KOPT-K1 (cell line): ENCODE results near the gene GPS2.
A peak's percentile ranks its signal among the peaks of the same experiment; 100 is the strongest.

Source experiments
- H3K27ac ChIP-seq: fragments of 200-600 bp; sonication (generic); 2 replicates; pipeline ENCODE4 v1.5.1; 2016; ENCODE audit warnings: antibody characterized with exemption, mild to moderate bottlenecking, low read depth, low read length; ENCODE audit not compliant: poor library complexity, severe bottlenecking
- H3K36me3 ChIP-seq: fragments of 200-600 bp; sonication (generic); 2 replicates; pipeline ENCODE4 v1.5.1; 2017; ENCODE audit warnings: antibody characterized with exemption, mild to moderate bottlenecking, low read length, moderate library complexity; ENCODE audit not compliant: insufficient read depth
- H3K9me3 ChIP-seq: fragments of 200-600 bp; sonication (generic); 2 replicates; pipeline ENCODE4 v1.5.1; 2017; ENCODE audit warnings: antibody characterized with exemption, low read length, mild to moderate bottlenecking; ENCODE audit not compliant: insufficient read depth, poor library complexity, severe bottlenecking

The GPS2 gene

GRCh38 chr17:7313890-7314718 is 1.1 kb downstream of the GPS2 start:
- no peaks in the 10 kb centered on the region for H3K9me3 ChIP-seq
- peaks cover 81% of the 10 kb centered on the region for H3K36me3 ChIP-seq
- peak overlapping the region; percentile 78 for H3K27ac ChIP-seq

GRCh38 chr17:7313088-7313889 is 1.9 kb downstream of the GPS2 start:
- Histone ChIP-seq H3K36me3 (peaks cover 74% of the 10 kb centered on the region), H3K9me3 (no peaks in the 10 kb centered on the region), H3K27ac (no peak overlapping the region)

DNA sequence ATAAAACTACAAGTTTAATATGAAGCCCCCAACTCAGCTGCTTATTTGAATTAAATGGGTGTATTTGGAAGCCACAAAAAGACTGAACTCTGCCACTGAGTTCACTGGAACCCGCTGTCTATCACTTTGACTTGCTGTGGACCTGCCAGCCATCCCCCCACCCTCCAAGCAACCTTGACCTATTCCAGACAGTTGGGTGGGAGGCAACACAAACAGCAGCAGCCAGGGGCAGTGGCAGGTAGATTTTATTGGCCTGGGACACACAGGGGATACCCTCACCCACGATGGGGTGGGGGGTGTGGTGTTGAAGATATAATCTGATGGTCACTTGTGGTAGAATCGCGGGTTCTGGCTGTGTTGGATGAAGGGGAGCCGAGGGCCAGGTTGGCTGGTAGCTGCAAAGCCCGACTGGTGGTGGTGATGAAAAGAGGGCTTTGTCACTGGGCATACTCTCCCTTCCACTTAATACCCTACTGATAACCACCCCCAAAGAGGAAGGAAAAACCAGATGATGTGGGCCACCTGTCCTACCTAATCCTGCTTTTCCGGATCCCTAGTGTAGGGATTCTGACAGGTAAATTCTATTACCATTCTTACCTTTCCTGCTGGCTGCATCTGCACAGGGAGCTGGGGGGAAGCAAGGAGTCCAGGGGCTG is 2.6 kb downstream of the GPS2 start:
- Histone ChIP-seq H3K9me3 (no peaks in the 10 kb centered on the region), H3K27ac (no peak overlapping the region), H3K36me3 (peaks cover 67% of the 10 kb centered on the region)

DNA sequence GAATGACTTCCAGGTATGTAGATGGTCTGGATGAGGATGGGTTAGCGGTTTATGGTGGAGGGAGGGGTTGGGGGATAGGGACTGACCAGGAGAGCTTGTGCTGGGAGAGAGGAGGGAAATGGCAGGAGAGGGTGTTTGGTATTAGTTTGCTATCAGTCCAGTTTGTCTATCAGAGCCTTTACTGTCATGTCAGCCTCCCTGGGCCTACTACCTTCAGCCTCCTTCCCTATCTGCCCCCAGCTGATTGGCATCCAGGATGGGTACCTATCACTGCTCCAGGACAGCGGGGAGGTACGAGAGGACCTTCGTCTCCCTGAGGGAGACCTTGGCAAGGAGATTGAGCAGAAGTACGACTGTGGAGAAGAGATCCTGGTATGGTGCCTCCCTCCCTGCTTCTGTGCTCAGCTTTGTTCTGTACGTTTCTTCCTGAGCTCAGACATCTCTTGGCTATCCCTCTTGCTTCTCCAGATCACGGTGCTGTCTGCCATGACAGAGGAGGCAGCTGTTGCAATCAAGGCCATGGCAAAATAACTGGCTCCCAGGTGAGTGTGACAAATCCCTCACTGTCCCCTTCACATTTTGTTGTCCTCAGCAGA is 4.0 kb downstream of the GPS2 start:
- no peaks in the 10 kb centered on the region for H3K9me3 ChIP-seq
- no peak overlapping the region for H3K27ac ChIP-seq
- peaks cover 57% of the 10 kb centered on the region for H3K36me3 ChIP-seq

DNA sequence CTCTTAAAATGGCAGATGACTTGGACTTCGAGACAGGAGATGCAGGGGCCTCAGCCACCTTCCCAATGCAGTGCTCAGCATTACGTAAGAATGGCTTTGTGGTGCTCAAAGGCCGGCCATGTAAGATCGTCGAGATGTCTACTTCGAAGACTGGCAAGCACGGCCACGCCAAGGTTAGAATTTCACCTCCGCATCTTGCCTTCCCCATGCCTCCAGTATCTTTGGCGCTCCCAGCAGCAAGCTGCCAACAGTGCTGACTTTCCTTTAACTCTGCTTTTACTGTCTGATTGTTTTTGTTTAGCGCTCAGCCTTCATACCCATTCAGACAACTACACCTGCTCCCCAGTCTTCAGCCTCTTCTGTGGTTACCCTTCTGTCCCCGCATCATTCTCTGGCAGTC is 5.5 kb downstream of the GPS2 start:
- peaks cover 52% of the 10 kb centered on the region for H3K36me3 ChIP-seq
- peak overlapping the region; percentile 95 for H3K27ac ChIP-seq
- H3K9me3 ChIP-seq, result no peaks in the 10 kb centered on the region

- Histone ChIP-seq H3K36me3 (peaks cover 48% of the 10 kb centered on the region), H3K9me3 (no peaks in the 10 kb centered on the region), H3K27ac (peak overlapping the region; percentile 95)
These were observed 6.3 kb downstream of the GPS2 start for GRCh38 chr17:7308625-7309433.

DNA sequence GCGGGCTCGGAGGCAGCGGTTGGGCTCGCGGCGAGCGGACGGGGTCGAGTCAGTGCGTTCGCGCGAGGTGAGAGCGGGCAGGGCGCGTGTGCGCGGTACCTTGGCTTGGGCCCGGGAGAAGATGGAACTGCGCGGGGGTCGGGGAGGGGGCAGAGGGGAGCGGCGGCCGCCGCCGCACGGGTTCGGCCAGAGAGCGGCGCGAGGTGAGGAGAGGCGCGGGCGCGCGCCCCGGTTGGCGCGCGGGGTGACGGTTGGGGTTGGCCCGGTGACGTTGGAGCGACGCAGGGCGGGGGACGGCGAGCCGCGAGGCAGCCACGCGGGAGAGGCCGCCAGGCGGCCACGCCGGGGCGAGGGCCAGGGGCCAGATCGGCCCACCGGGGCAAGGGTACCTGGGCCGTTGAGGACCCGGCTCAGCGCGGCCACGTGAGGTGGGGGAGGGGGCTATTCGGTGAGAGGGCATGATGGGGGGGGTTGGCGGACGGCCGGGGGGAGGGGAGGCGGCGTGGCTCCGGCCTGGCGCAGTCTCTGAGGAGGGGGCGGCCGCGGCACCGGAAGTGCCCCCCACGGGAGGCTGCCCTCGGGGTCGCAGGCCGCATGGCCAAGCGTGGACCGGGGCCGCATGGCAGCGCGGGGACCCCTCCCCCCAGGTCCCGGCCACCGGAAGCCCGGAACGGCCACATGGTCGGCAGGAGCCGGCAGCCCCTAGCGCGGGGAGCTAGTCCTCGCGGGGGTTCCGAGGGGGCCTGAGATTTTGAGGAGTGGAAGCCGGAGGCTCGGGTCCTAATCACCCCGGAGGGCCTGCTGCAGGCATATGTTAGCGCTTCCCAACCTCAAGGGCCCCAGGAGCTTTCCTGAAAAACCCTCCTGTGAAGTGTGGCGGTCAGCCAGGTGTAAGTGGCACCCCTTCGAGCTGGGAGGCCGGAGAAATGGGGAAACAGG is 7.2 kb downstream of the GPS2 start:
- Histone ChIP-seq H3K36me3 (peaks cover 40% of the 10 kb centered on the region), H3K27ac (peak overlapping the region; percentile 95), H3K9me3 (no peaks in the 10 kb centered on the region)

GRCh38 chr17:7306911-7307685 is 8.1 kb downstream of the GPS2 start, which contains the start of gene EIF5A:
EIF5A (plus strand) TSS chr17:7307628; CDS start chr17:7309636, 2,008 bp downstream.
- peaks cover 31% of the 10 kb centered on the region for H3K36me3 ChIP-seq
- peak within 1 kb of the TSS; percentile 95 for H3K27ac ChIP-seq
- no peaks in the 10 kb centered on the region for H3K9me3 ChIP-seq

DNA sequence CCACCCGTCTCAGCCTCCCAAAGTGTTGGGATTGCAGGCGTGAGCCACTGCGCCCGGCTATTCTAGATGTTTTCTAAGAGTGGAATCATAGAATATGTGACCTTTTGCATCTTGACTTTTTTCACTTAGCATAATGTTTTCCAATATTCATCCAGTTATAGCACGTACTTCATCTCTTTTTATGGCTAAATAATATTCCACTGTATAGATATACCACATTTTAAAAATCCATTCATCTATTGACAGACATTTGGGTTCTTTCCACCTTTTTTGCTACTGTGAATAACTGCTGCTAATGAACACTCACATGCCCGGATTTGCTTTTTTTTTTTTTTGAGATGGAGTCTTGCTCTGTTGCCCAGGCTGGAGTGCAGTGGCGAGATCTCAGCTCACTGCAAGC is 11.0 kb downstream of the GPS2 start:
- Histone ChIP-seq H3K27ac (no peak overlapping the region), H3K36me3 (peaks cover 2% of the 10 kb centered on the region), H3K9me3 (no peaks in the 10 kb centered on the region)

DNA sequence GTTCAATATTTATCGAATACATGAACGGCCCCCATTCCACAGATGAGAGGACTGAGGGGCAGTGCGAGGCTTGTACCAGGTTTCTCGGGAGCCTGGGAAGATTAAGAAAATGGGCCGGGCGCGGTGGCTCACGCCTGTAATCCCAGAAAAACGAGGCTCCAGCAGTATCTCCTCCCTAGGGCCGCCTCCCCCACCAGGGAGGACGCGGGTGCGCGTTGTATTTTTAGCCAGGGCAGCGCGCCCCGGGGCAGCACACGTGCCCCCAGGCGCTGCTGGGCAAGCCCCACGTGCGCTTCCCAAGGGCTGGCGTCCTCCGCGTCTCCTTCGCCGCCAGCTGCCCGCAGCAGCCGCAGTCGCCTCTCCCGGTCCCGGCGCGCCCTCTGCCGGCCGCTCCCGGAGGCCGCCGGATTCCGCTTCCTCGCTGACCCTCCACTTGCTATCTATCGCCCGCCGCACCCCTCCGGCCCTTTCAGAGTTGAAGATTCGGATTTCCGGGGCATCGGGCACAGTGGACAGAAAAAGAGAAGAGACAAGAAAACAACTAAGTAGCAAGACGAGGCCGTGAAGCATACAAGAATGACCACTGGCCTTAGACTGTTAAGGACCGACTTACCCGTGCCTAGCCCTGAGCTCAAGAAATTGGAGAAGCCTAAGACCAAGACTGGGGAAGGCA is 18.8 kb downstream of the GPS2 start:
- no peaks in the 10 kb centered on the region for H3K36me3 ChIP-seq
- H3K9me3 ChIP-seq, result no peaks in the 10 kb centered on the region
- no peak overlapping the region for H3K27ac ChIP-seq

DNA sequence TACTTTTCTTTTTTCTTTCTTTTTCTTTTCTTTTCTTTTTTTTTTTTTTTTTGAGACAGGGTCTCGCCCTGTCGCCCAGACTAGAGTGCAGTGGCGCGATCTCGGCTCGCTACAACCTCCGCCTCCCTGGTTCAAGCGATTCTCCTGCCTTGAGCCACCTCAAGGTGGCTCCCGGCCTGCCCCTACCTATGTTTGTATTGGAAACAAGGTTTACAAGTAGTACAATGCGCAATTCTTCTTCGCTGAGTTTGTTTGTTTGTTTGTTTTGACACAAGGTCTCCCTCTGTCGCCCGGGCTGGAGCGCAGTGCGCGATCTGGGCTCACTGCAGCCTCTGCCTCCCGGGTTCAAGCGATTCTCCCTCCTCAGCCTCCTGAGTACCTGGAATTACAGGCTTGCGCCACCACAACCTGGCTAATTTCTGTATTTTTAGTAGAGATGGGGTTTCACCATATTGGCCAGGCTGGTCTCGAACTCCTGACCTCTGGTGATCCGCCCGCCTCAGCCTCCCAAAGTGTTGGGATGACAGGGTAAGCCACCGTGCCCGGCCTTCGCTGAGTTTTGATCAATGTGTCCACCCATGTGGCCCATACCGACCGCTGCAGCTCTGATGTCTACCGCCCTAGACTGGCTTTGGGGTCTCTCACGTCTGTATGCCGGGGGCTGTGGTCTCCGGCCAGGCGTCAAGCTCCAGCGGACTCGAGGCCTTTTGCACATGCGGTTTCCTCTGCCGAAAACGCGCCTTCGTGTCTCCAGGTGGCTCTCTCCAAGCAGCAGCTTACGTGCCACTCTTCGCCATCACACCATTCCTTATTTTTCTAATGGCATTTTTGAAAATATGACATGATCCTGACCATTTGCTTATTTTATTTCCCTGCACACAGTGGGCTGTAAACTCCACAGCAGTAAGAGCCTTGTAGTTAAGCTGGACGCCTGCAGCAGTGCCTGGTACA is 19.7 kb downstream of the GPS2 start:
- Histone ChIP-seq H3K36me3 (no peaks in the 10 kb centered on the region), H3K9me3 (no peaks in the 10 kb centered on the region), H3K27ac (no peak overlapping the region)
